Measurements from ENCODE around the gene MRPS7. TPM values are rescaled to one million over a fixed set of nuclear protein-coding genes. Genes with fewer than 3 reads are reported as not detected.

The MRPS7 gene
- total RNA-seq, 1 experiment from 2014 or later = 103 TPM

DNA sequence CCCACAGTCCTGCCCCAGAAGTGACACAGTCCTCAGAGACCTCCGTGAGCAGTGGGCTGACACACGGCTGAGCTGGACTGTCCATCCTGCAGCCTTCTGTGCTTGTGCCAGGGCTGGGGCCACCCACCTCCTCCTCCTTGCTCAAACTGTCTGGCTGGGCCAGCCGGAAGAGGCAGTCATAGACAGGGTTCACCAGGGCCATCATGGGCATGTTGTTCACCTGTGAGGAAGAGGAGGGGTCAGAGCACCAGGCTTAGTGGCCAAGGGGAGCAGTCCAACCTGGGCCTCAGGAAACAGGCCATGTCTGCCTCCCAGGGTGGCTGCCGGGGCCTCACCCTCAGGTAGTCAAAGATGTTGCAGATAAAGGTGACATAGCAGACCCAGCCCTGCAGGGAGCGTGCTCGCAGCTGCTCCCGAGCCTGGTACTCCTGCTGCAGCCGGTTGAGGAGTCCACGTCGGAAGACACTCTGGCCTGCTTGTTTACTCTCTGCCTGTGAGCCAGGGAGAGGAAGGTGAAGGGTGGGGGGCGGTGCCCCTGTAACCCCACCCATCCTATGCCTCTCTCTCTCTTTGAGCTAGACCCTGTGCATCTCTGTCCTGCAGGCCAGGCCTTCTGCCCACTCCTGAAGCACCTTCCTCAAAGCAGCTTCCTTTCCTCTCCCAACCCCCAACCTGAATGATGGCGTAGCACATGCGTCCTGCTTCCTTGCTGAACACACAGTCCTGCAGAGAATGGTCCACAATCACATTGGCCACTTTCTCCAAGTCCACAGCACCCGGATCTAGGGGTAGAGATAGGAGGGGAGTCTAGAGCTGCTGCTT, 5.9 kb downstream of the MRPS7 start:
- no peaks in the 10 kb centered on the region for H3K9me3 ChIP-seq (ENCODE audit: low read depth, low read length, poor library complexity, severe bottlenecking)
- no peak for DNase-seq (ENCODE audit: low spot score)
- TF ChIP-seq EZH2 (IDR thresholded peaks at IDR 0.05; ENCODE audit: borderline replicate concordance, low read depth, low read length, poor library complexity, severe bottlenecking) = no peak
- TF ChIP-seq, protein P1, sequence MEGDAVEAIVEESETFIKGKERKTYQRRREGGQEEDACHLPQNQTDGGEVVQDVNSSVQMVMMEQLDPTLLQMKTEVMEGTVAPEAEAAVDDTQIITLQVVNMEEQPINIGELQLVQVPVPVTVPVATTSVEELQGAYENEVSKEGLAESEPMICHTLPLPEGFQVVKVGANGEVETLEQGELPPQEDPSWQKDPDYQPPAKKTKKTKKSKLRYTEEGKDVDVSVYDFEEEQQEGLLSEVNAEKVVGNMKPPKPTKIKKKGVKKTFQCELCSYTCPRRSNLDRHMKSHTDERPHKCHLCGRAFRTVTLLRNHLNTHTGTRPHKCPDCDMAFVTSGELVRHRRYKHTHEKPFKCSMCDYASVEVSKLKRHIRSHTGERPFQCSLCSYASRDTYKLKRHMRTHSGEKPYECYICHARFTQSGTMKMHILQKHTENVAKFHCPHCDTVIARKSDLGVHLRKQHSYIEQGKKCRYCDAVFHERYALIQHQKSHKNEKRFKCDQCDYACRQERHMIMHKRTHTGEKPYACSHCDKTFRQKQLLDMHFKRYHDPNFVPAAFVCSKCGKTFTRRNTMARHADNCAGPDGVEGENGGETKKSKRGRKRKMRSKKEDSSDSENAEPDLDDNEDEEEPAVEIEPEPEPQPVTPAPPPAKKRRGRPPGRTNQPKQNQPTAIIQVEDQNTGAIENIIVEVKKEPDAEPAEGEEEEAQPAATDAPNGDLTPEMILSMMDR (conservative IDR thresholded peaks at IDR 0.05; ENCODE audit: low read depth, low read length) = no peak
- no peaks in the 10 kb centered on the region for H3K27me3 ChIP-seq (replicated peaks; ENCODE audit: insufficient read depth, low read depth, low read length, poor library complexity)
- no TSS peak for BruUV-seq (replicated peaks)
- intact Hi-C loops (cut with micrococcal nuclease; ENCODE audit: unreplicated experiment) = no loop called here
- POLR2A ChIA-PET (ENCODE audit: low non-redundant PET) = no interaction called here
- peaks cover 39% of the 10 kb centered on the region for H3K36me3 ChIP-seq (ENCODE audit: insufficient read depth, low read length, poor library complexity, severe bottlenecking)
- H3K4me1 ChIP-seq (ENCODE audit: insufficient read depth, low read length, poor library complexity, severe bottlenecking) = peaks cover 9% of the 10 kb centered on the region
- CTCF ChIA-PET = no interaction called here
- no peak overlapping the region for H3K27ac ChIP-seq (ENCODE audit: low read depth, low read length, poor library complexity, severe bottlenecking)
- H3K4me3 ChIP-seq (ENCODE audit: low read depth, low read length, poor library complexity, severe bottlenecking) = no peak overlapping the region

DNA sequence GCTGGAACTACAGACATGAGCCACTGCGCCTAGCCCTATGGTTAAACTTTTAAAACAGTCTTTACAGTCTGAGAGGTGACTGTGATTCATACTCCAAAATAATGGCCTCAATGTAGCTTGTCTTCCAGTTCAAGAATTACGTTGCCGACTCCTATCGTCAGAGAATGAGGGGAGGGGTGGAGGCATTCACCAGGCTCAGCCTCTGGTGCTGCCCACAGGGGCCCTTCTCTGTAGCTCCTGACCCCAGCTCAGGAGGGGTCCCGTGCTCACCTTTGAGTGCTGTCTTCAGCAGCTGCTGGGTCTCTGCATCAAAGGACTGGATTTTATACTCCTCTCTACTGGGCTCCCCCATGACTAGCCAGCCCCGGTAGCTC, 8.2 kb downstream of the MRPS7 start:
- ChIA-PET POLR2A (ENCODE audit: low non-redundant PET) (no interaction called here), CTCF (interaction anchor here (0.5 to 2.3 kb wide), 5 partner anchors 8 to 308 kb away, joined by 5 to 16 read pairs (median 7); partner anchors contain the start of genes GGA3 and MRPS7)
- no peaks in the 10 kb centered on the region for H3K9me3 ChIP-seq (ENCODE audit: low read depth, low read length, poor library complexity, severe bottlenecking)
- TF ChIP-seq, protein P1 (conservative IDR thresholded peaks at IDR 0.05; ENCODE audit: low read depth, low read length) = no peak
- no peak for TF ChIP-seq EZH2 (IDR thresholded peaks at IDR 0.05; ENCODE audit: borderline replicate concordance, low read depth, low read length, poor library complexity, severe bottlenecking)
- DNase-seq (ENCODE audit: low spot score) = peak; percentile 35
- H3K4me1 ChIP-seq (ENCODE audit: insufficient read depth, low read length, poor library complexity, severe bottlenecking) = peaks cover 9% of the 10 kb centered on the region
- intact Hi-C loops (cut with micrococcal nuclease; ENCODE audit: unreplicated experiment) = no loop called here
- H3K36me3 ChIP-seq (ENCODE audit: insufficient read depth, low read length, poor library complexity, severe bottlenecking) = peaks cover 25% of the 10 kb centered on the region
- H3K27me3 ChIP-seq (replicated peaks; ENCODE audit: insufficient read depth, low read depth, low read length, poor library complexity) = no peaks in the 10 kb centered on the region
- peak overlapping the region; percentile 88 for H3K27ac ChIP-seq (ENCODE audit: low read depth, low read length, poor library complexity, severe bottlenecking)
- H3K4me3 ChIP-seq (ENCODE audit: low read depth, low read length, poor library complexity, severe bottlenecking) = peak overlapping the region; percentile 100
- BruUV-seq (replicated peaks) = no TSS peak

- Histone ChIP-seq H3K4me3 (ENCODE audit: low read depth, low read length, poor library complexity, severe bottlenecking) (peak overlapping the region; percentile 100), H3K36me3 (ENCODE audit: insufficient read depth, low read length, poor library complexity, severe bottlenecking) (peaks cover 22% of the 10 kb centered on the region), H3K9me3 (ENCODE audit: low read depth, low read length, poor library complexity, severe bottlenecking) (no peaks in the 10 kb centered on the region), H3K27me3 (replicated peaks; ENCODE audit: insufficient read depth, low read depth, low read length, poor library complexity) (no peaks in the 10 kb centered on the region), H3K27ac (ENCODE audit: low read depth, low read length, poor library complexity, severe bottlenecking) (peak overlapping the region; percentile 88), H3K4me1 (ENCODE audit: insufficient read depth, low read length, poor library complexity, severe bottlenecking) (peaks cover 9% of the 10 kb centered on the region)
- no TSS peak for BruUV-seq (replicated peaks)
- CTCF ChIA-PET = interaction anchor here (0.5 to 2.3 kb wide), 18 partner anchors 9 to 309 kb away, joined by 3 to 16 read pairs (median 5); partner anchors contain the start of genes GGA3, GRB2, MRPS7 and NUP85
- intact Hi-C loops (cut with micrococcal nuclease; ENCODE audit: unreplicated experiment) = no loop called here
- POLR2A ChIA-PET (ENCODE audit: low non-redundant PET) = interaction anchor here (0.6 to 1.0 kb wide), 3 partner anchors 8 to 20 kb away, joined by 4 to 12 read pairs (median 5); partner anchors contain the start of gene SLC25A19
- DNase-seq (ENCODE audit: low spot score) = peak; percentile 83
- TF ChIP-seq EZH2 (IDR thresholded peaks at IDR 0.05; ENCODE audit: borderline replicate concordance, low read depth, low read length, poor library complexity, severe bottlenecking) = no peak
- TF ChIP-seq, protein P1 (conservative IDR thresholded peaks at IDR 0.05; ENCODE audit: low read depth, low read length) = 0 out of 2 replicates have a peak, but pooled peaks have one; percentile 21
Measured at GRCh38 chr17:75270218-75270965, 8.7 kb downstream of the MRPS7 start.

Measured in A673 (cell line).